ENCODE measurements around the gene NTNG1. TPM values are rescaled to one million over a fixed set of nuclear protein-coding genes. Genes with fewer than 3 reads are reported as not detected.

Gene NTNG1
- total and polyA plus RNA-seq, 12 donors = 0.06 TPM; not detected in 11

GRCh38 chr1:107142666-107143065 lies 1.8 kb downstream of the NTNG1 start:
- TF ChIP-seq CTCF (IDR thresholded peaks at IDR 0.05) = no peak
- 51 to 58% methylated on average over 2 of the region's 2 CpGs for WGBS, 2 donors
- no peak overlapping the region for H3K27ac ChIP-seq
- intact Hi-C loops (cut with DNase I) = no loop called here
- no peak for ATAC-seq
- no peak overlapping the region for H3K4me3 ChIP-seq
- H3K4me1 ChIP-seq = peaks cover 0 to 24% (median 18%) of the 10 kb centered on the region in 9 donors
- no peaks in the 10 kb centered on the region for H3K9me3 ChIP-seq
- H3K36me3 ChIP-seq = no peaks in the 10 kb centered on the region
- DNase-seq = no peak
- H3K27me3 ChIP-seq = peaks cover 0 to 96% (median 81%) of the 10 kb centered on the region in 7 donors

GRCh38 chr1:107145637-107146036 lies 4.8 kb downstream of the NTNG1 start:
- Histone ChIP-seq H3K4me1 (peaks cover 0 to 14% (median 10%) of the 10 kb centered on the region in 9 donors), H3K27ac (no peak overlapping the region), H3K4me3 (no peak overlapping the region), H3K36me3 (no peaks in the 10 kb centered on the region), H3K27me3 (peaks cover 0 to 75% (median 57%) of the 10 kb centered on the region in 7 donors), H3K9me3 (no peaks in the 10 kb centered on the region)
- DNase-seq (no peak), ATAC-seq (no peak)
- no peak for TF ChIP-seq CTCF (IDR thresholded peaks at IDR 0.05)
- intact Hi-C loops (cut with DNase I) = no loop called here
- 73 to 84% methylated on average over 3 of the region's 3 CpGs for WGBS, 2 donors

GRCh38 chr1:107147843-107148242 lies 7.0 kb downstream of the NTNG1 start:
- no peaks in the 10 kb centered on the region for H3K9me3 ChIP-seq
- H3K36me3 ChIP-seq = no peaks in the 10 kb centered on the region
- no peaks in the 10 kb centered on the region for H3K4me1 ChIP-seq
- intact Hi-C loops (cut with DNase I) = no loop called here
- 79 to 83% methylated on average over 6 of the region's 6 CpGs for WGBS, 2 donors
- DNase-seq (no peak), ATAC-seq (no peak)
- H3K27ac ChIP-seq = no peak overlapping the region
- H3K4me3 ChIP-seq = no peak overlapping the region
- TF ChIP-seq CTCF (IDR thresholded peaks at IDR 0.05) = no peak
- H3K27me3 ChIP-seq = peaks cover 0 to 57% (median 39%) of the 10 kb centered on the region in 7 donors

GRCh38 chr1:107149946-107150345 lies 9.1 kb downstream of the NTNG1 start:
- Histone ChIP-seq H3K4me1 (no peaks in the 10 kb centered on the region), H3K9me3 (no peaks in the 10 kb centered on the region), H3K27ac (no peak overlapping the region), H3K4me3 (no peak overlapping the region), H3K36me3 (no peaks in the 10 kb centered on the region), H3K27me3 (peaks cover 0 to 38% (median 18%) of the 10 kb centered on the region in 7 donors)
- ATAC-seq (no peak), DNase-seq (no peak)
- no peak for TF ChIP-seq CTCF (IDR thresholded peaks at IDR 0.05)
- 84 to 100% methylated on average over 1 of the region's 1 CpG for WGBS, 2 donors
- intact Hi-C loops (cut with DNase I) = no loop called here
